DND-41 (cell line): ENCODE measurements around the gene ZNF576.
"Not testable (repeated sequence)": the region's sequence is repeated elsewhere in the genome, so short reads cannot be mapped to it uniquely, and the experiment has no call there.

ENCODE experiments used
- ATAC-seq: fragments of 200-7000 bp; cut with Tn5 transposase; 3 replicates; pipeline ENCODE4 v1.9.1; 2021; ENCODE audit warnings: low read depth; ENCODE audit not compliant: insufficient read depth
- DNase-seq: peaks from one replicate; pipeline ENCODE4 v3.0.0-alpha.2; 2020
- H2AFZ ChIP-seq: 2 replicates; pipeline ENCODE4 v1.6.0; 2012; ENCODE audit warnings: low read depth, low read length
- H3K27ac ChIP-seq: 2 replicates; pipeline ENCODE4 v1.5.1; 2012; ENCODE audit warnings: low read length, inconsistent platforms
- H3K27me3 ChIP-seq: fragments of 200-600 bp; sonication (generic); 2 replicates; pipeline ENCODE4 v1.6.0; 2012; ENCODE audit warnings: low read length, mild to moderate bottlenecking, inconsistent platforms; ENCODE audit not compliant: insufficient read depth, poor library complexity
- H3K36me3 ChIP-seq: 2 replicates; pipeline ENCODE4 v1.5.1; 2012; ENCODE audit warnings: low read length, inconsistent platforms; ENCODE audit not compliant: insufficient read depth
- H3K4me1 ChIP-seq: 2 replicates; pipeline ENCODE4 v1.5.1; 2012; ENCODE audit warnings: mild to moderate bottlenecking, low read length; ENCODE audit not compliant: insufficient read depth
- H3K4me2 ChIP-seq: 2 replicates; pipeline ENCODE4 v1.6.0; 2012; ENCODE audit warnings: mild to moderate bottlenecking, moderate library complexity, low read length, inconsistent platforms; ENCODE audit not compliant: insufficient read depth
- H3K4me3 ChIP-seq, 2 experiments: fragments of 200-600 bp in 1 of 2; shearing (Covaris generic) in 1 of 2; 2 replicates each; pipeline ENCODE4 v1.5.1; 2012 to 2016; ENCODE audit warnings: inconsistent platforms in 2 of 2, low read length in 2 of 2, mild to moderate bottlenecking in 2 of 2, low read depth in 1 of 2, moderate library complexity in 1 of 2
- H3K79me2 ChIP-seq: 2 replicates; pipeline ENCODE4 v1.6.0; 2012; ENCODE audit warnings: low read length, inconsistent platforms; ENCODE audit not compliant: insufficient read depth
- H3K9ac ChIP-seq: 2 replicates; pipeline ENCODE4 v1.6.0; 2012; ENCODE audit warnings: low read depth, mild to moderate bottlenecking, inconsistent platforms, low read length, moderate library complexity
- H3K9me3 ChIP-seq: 2 replicates; pipeline ENCODE4 v1.5.1; 2012; ENCODE audit warnings: low read length, moderate library complexity, mild to moderate bottlenecking, inconsistent platforms; ENCODE audit not compliant: insufficient read depth, severe bottlenecking
- H4K20me1 ChIP-seq: 2 replicates; pipeline ENCODE4 v1.6.0; 2012; ENCODE audit warnings: low read length; ENCODE audit not compliant: insufficient read depth
- CTCF ChIP-seq: IDR thresholded peaks from 2 replicates; pipeline ENCODE4 v1.5.1; 2012; ENCODE audit warnings: borderline replicate concordance, low read length, moderate library complexity, mild to moderate bottlenecking; ENCODE audit not compliant: poor library complexity, severe bottlenecking; ENCODE audit errors: extremely low read depth
- EZH2 ChIP-seq: IDR thresholded peaks from 3 replicates; pipeline ENCODE4 v1.6.1; 2012; ENCODE audit warnings: borderline replicate concordance, low read depth, mild to moderate bottlenecking, moderate library complexity, low read length, inconsistent platforms; ENCODE audit not compliant: severe bottlenecking

Gene ZNF576

DNA sequence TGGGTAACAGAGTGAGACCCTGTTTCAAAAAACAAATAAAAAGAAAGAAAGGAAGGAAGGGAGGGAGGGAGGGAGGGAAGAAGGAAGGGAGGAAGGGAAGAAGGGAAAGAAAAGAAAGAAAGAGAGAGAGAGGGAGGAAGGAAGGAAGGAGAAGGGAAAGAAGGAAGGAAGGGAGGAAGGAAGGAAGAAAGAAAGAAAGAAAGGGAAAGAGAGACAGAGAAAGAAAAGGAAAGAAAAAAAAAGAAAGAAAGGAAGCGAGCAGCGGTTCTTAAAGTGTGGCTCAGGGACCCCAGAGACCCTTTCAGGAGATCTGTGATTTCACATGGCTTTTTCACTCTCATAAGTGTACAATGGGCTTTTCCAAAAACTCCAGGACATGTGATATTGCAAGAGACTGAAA is 53.1 kb downstream of the ZNF576 start:
- no peak for TF ChIP-seq CTCF
- no peak for TF ChIP-seq EZH2
- no peak overlapping the region for H2AFZ ChIP-seq
- no peak for ATAC-seq
- no peak overlapping the region for H3K4me2 ChIP-seq
- H3K79me2 ChIP-seq: no peaks in the 10 kb centered on the region
- no peak overlapping the region for H3K9ac ChIP-seq
- no peaks in the 10 kb centered on the region for H4K20me1 ChIP-seq
- H3K4me3 ChIP-seq: no peak overlapping the region
- no peaks in the 10 kb centered on the region for H3K9me3 ChIP-seq
- H3K27ac ChIP-seq: no peak overlapping the region
- H3K36me3 ChIP-seq: peaks cover 30% of the 10 kb centered on the region
- no peaks in the 10 kb centered on the region for H3K27me3 ChIP-seq
- no peaks in the 10 kb centered on the region for H3K4me1 ChIP-seq
- DNase-seq: no peak

DNA sequence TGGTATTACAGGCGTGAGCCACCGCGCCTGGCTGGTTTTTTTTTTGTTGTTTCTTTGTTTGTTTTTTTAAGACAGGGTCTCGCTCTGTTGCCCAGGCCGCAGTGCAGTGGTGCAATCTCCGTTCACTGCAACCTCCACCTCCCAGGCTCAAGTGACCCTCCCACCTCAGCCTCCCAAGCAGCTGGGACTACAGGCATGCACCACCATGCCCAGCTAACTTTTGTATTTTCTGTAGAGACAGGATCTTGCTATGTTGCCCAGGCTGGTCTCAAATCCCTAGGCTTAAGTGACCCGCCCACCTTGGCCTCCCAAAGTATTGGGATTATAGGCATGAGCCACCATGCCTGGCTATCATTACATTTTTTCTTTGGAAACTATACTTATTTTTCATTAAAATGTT is 53.9 kb downstream of the ZNF576 start:
- H3K36me3 ChIP-seq: peaks cover 36% of the 10 kb centered on the region
- H3K27ac ChIP-seq, ATAC-seq, H3K9ac ChIP-seq, H4K20me1 ChIP-seq, DNase-seq, H3K4me2 ChIP-seq, H3K27me3 ChIP-seq, H3K4me3 ChIP-seq, H3K9me3 ChIP-seq, H3K79me2 ChIP-seq, H2AFZ ChIP-seq, H3K4me1 ChIP-seq: not testable (repeated sequence)
